SK-N-SH treated with all-trans-retinoic acid at 6 μM for 48 hours (cell line): ENCODE results near the gene DCDC2C.

Experiments used
- ARNTL ChIP-seq: fragments of 450-650 bp; formaldehyde crosslinking; IDR thresholded peaks from 2 replicates; pipeline ENCODE4 v1.5.0; 2020; ENCODE audit warnings: low read depth, mild to moderate bottlenecking, moderate library complexity, borderline replicate concordance
- CSDC2 ChIP-seq: fragments of 250-450 bp; sonication (Bioruptor Pico); IDR thresholded peaks from 2 replicates; pipeline ENCODE4 v1.5.0; 2020; ENCODE audit warnings: mild to moderate bottlenecking, moderate library complexity
- PATZ1 ChIP-seq: fragments of 250-450 bp; sonication (Bioruptor Pico); IDR thresholded peaks from 2 replicates; pipeline ENCODE4 v1.8.0; 2020; ENCODE audit warnings: mild to moderate bottlenecking, moderate library complexity, borderline replicate concordance
- RARB ChIP-seq: fragments of 250-450 bp; sonication (Bioruptor Pico); IDR thresholded peaks from 2 replicates; pipeline ENCODE4 v1.8.0; 2021; ENCODE audit warnings: mild to moderate bottlenecking, moderate library complexity
- ZFP3 ChIP-seq: fragments of 250-450 bp; sonication (Bioruptor Pico); IDR thresholded peaks from 2 replicates; pipeline ENCODE4 v1.5.0; 2020; ENCODE audit warnings: mild to moderate bottlenecking, moderate library complexity
- ZNF70 ChIP-seq: fragments of 450-650 bp; formaldehyde crosslinking; IDR thresholded peaks from 2 replicates; pipeline ENCODE4 v1.5.0; 2020; ENCODE audit warnings: mild to moderate bottlenecking, moderate library complexity

- TF ChIP-seq PATZ1 (CRISPR knock-in tag), result no peak
- no peak for TF ChIP-seq RARB (CRISPR knock-in tag)
- no peak for TF ChIP-seq ARNTL
- TF ChIP-seq ZFP3 (CRISPR knock-in tag), result no peak
- TF ChIP-seq ZNF70, result no peak
- TF ChIP-seq CSDC2 (CRISPR knock-in tag), result no peak
Observed at GRCh38 chr2:3806168-3806567, 102.8 kb downstream of the DCDC2C start.
